ENCODE results near the gene IQGAP2. TPM values are rescaled to one million over a fixed set of nuclear protein-coding genes. Genes with fewer than 3 reads are reported as not detected.

Gene IQGAP2
- total RNA-seq, 1 experiment from 2014 or later = 0.59 TPM

- no peak overlapping the region for H3K4me3 ChIP-seq (ENCODE audit: low read depth in 2 of 2, low read length in 2 of 2)
- DNase-seq (ENCODE audit: low read depth, low spot score) = no peak
- no TSS peak for BruUV-seq (replicated peaks)
- H3K36me3 ChIP-seq (ENCODE audit: control insufficient read depth, insufficient read depth, low read length) = no peaks in the 10 kb centered on the region
- H3K27ac ChIP-seq (ENCODE audit: low read length) = no peak overlapping the region
- intact Hi-C loops (cut with micrococcal nuclease; ENCODE audit: unreplicated experiment) = no loop called here
- peaks cover 2% of the 10 kb centered on the region; the same call in 1 of the 2 replicates for H3K27me3 ChIP-seq (ENCODE audit: control insufficient read depth, insufficient read depth, low read length)
- no peak for TF ChIP-seq REST (IDR thresholded peaks at IDR 0.05; ENCODE audit: insufficient read depth in 1 of 2, low read depth in 2 of 2, low read length in 1 of 2)
- TF ChIP-seq POLR2AphosphoS5 (IDR thresholded peaks at IDR 0.05; ENCODE audit: low read depth, low read length) = no peak
- no peak for TF ChIP-seq CTCF (IDR thresholded peaks at IDR 0.05)
- no peak for TF ChIP-seq TCF7L2 (IDR thresholded peaks at IDR 0.05; ENCODE audit: low read depth, low read length)
- no peak for TF ChIP-seq SIN3A (IDR thresholded peaks at IDR 0.05; ENCODE audit: borderline replicate concordance, insufficient read depth, low read depth, low read length)
- ChIA-PET CTCF (no interaction called here), POLR2A (no interaction called here)
- no peaks in the 10 kb centered on the region; the same call in 1 of the 2 replicates for H3K4me1 ChIP-seq (ENCODE audit: control insufficient read depth, insufficient read depth, low read length)
- H3K9me3 ChIP-seq (ENCODE audit: control insufficient read depth, insufficient read depth, low read depth, low read length) = no peaks in the 10 kb centered on the region
- in situ Hi-C loops (cut with HindIII; ENCODE audit: low pct_unique_long_range_greater_than_20kb, low sequenced_read_pairs) = no loop called here
- no peak for ATAC-seq
Observed at GRCh38 chr5:76546497-76547102, 143.5 kb downstream of the IQGAP2 start.

- POLR2A ChIA-PET = no interaction called here
- CTCF ChIA-PET = no interaction called here
- peak; percentile 44; the same call in 1 of the 2 replicates for ATAC-seq
Observed at GRCh38 chr5:76547242-76547890, 144.3 kb downstream of the IQGAP2 start.

More at GRCh38 chr5:76547242-76547890, 144.3 kb downstream of the IQGAP2 start:
- H3K27me3 ChIP-seq (ENCODE audit: control insufficient read depth, insufficient read depth, low read length) = peaks cover 2% of the 10 kb centered on the region; the same call in 1 of the 2 replicates
- no peaks in the 10 kb centered on the region for H3K9me3 ChIP-seq (ENCODE audit: control insufficient read depth, insufficient read depth, low read depth, low read length)
- no peak overlapping the region for H3K27ac ChIP-seq (ENCODE audit: low read length)
- BruUV-seq (replicated peaks) = no TSS peak
- no peak for DNase-seq (ENCODE audit: low read depth, low spot score)
- no peak for TF ChIP-seq POLR2AphosphoS5 (IDR thresholded peaks at IDR 0.05; ENCODE audit: low read depth, low read length)
- no peak for TF ChIP-seq REST (IDR thresholded peaks at IDR 0.05; ENCODE audit: insufficient read depth in 1 of 2, low read depth in 2 of 2, low read length in 1 of 2)
- no peak for TF ChIP-seq TCF7L2 (IDR thresholded peaks at IDR 0.05; ENCODE audit: low read depth, low read length)
- TF ChIP-seq CTCF (IDR thresholded peaks at IDR 0.05) = no peak
- TF ChIP-seq SIN3A (IDR thresholded peaks at IDR 0.05; ENCODE audit: borderline replicate concordance, insufficient read depth, low read depth, low read length) = no peak
- H3K36me3 ChIP-seq (ENCODE audit: control insufficient read depth, insufficient read depth, low read length) = no peaks in the 10 kb centered on the region
- no peak overlapping the region for H3K4me3 ChIP-seq (ENCODE audit: low read depth in 2 of 2, low read length in 2 of 2)
- in situ Hi-C loops (cut with HindIII; ENCODE audit: low pct_unique_long_range_greater_than_20kb, low sequenced_read_pairs) = no loop called here
- intact Hi-C loops (cut with micrococcal nuclease; ENCODE audit: unreplicated experiment) = no loop called here
- H3K4me1 ChIP-seq (ENCODE audit: control insufficient read depth, insufficient read depth, low read length) = no peaks in the 10 kb centered on the region; the same call in 1 of the 2 replicates
